Testis (tissue), 2 donors: ENCODE measurements around the gene KCNJ5.

Experiments
- CTCF ChIP-seq, 3 experiments: fragments of 450-650 bp in 2 of 3; fragments of 200-600 bp in 1 of 3; sonication (generic) in 1 of 3; IDR thresholded peaks; one replicate each; pipeline ENCODE4 v1.5.1; 2016 to 2019; ENCODE audit warnings: antibody characterized with exemption in 3 of 3, mild to moderate bottlenecking in 2 of 3, moderate library complexity in 1 of 3
- POLR2A ChIP-seq: fragments of 450-650 bp; IDR thresholded peaks from one replicate; pipeline ENCODE4 v1.6.1; 2017; ENCODE audit warnings: antibody characterized with exemption, mild to moderate bottlenecking, moderate library complexity

GRCh38 chr11:128886406-128887124, 4.6 kb upstream of the KCNJ5 start:
- TF ChIP-seq POLR2A = no peak
- no peak for TF ChIP-seq CTCF (IDR thresholded peaks at IDR 0.05)
